ENCODE measurements around the gene DAPK1.

The DAPK1 gene

DNA sequence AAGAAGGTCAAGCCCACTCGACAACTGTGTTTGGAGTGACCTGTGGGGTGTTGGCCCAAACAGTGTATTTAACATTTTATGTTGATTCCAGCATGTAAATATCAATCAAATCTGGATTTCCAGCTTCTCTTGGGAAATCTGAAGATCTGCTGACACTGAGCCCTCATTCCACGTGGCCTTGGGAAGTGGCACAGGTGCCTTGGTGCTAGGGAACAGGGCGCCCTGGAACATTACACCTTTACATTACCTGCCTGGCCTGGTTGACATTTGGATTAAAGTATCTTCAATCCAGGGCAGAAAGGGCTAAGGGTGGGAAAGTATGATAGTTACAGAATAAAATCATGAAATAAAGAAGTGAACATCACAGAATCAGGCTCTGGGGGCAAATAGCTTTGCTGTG, 143.4 kb downstream of the DAPK1 start:
- Histone ChIP-seq H3K27ac (ENCODE audit: low read length) (no peak overlapping the region), H3K27me3 (ENCODE audit: low read depth, low read length) (no peaks in the 10 kb centered on the region), H3K4me3 (ENCODE audit: low read depth in 1 of 2, low read length in 2 of 2) (no peak overlapping the region), H3K4me1 (ENCODE audit: control insufficient read depth in 1 of 2, insufficient read depth in 2 of 2, low read length in 2 of 2) (peaks cover 13 to 17% of the 10 kb centered on the region in 2 donors), H3K9me3 (ENCODE audit: control insufficient read depth in 1 of 2, low read length in 2 of 2) (no peaks in the 10 kb centered on the region), H3K36me3 (ENCODE audit: control insufficient read depth in 1 of 2, insufficient read depth in 2 of 2, low read length in 2 of 2) (peaks cover 4 to 5% of the 10 kb centered on the region in 2 donors)

DNA sequence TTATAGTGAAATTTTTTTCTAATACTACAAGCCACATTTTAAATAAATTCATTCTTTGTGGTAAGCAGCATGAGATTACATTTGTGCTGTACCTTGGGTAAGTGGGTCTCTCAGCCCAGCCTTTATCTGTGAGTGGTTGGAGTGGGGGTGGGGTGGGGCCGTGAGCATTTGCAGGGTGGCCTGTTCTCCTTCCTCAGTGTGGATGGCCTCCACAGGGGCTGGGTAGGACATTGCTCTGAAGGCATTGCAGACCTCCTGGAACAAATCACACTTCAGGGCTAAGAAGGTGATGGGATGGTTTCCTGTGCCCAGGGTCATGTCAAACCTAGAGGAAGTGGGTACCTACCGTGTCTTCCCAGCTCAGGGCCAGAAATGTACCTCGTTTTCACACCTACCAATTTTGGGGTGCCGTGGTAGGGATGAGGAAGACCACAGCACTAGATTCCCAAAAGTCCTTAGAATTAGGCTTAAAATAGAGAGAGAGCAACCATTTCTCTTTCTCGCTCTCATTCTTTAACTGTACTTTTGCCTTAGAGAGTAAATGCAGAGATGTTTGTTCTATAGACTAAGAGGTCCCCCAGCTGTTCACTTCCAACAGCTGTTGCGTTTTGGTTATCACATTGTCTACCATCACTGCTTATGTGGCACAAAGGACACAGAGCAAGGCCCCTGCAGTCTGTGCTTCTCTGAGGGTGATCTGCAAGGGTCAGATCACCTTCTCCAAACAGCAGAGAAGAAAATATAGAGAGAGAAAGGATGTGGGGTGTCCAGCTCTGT, 144.9 kb downstream of the DAPK1 start:
- Histone ChIP-seq H3K4me1 (ENCODE audit: control insufficient read depth in 1 of 2, insufficient read depth in 2 of 2, low read length in 2 of 2) (peaks cover 13 to 17% of the 10 kb centered on the region in 2 donors), H3K27ac (ENCODE audit: low read length) (no peak overlapping the region)

GRCh38 chr9:87643107-87643650, 145.5 kb downstream of the DAPK1 start:
- peaks cover 13 to 17% of the 10 kb centered on the region in 2 donors for H3K4me1 ChIP-seq (ENCODE audit: control insufficient read depth in 1 of 2, insufficient read depth in 2 of 2, low read length in 2 of 2)
- no peaks in the 10 kb centered on the region for H3K27me3 ChIP-seq (ENCODE audit: low read depth, low read length)
- H3K4me3 ChIP-seq (ENCODE audit: low read depth in 1 of 2, low read length in 2 of 2) = no peak overlapping the region
- peaks cover 14 to 22% of the 10 kb centered on the region in 2 donors for H3K36me3 ChIP-seq (ENCODE audit: control insufficient read depth in 1 of 2, insufficient read depth in 2 of 2, low read length in 2 of 2)
- no peaks in the 10 kb centered on the region for H3K9me3 ChIP-seq (ENCODE audit: control insufficient read depth in 1 of 2, low read length in 2 of 2)
- no peak overlapping the region for H3K27ac ChIP-seq (ENCODE audit: low read length)

More for the DNA sequence above, 144.9 kb downstream of the DAPK1 start:
- Histone ChIP-seq H3K27me3 (ENCODE audit: low read depth, low read length) (no peaks in the 10 kb centered on the region), H3K9me3 (ENCODE audit: control insufficient read depth in 1 of 2, low read length in 2 of 2) (no peaks in the 10 kb centered on the region), H3K4me3 (ENCODE audit: low read depth in 1 of 2, low read length in 2 of 2) (no peak overlapping the region), H3K36me3 (ENCODE audit: control insufficient read depth in 1 of 2, insufficient read depth in 2 of 2, low read length in 2 of 2) (peaks cover 14 to 19% of the 10 kb centered on the region in 2 donors)

DNA sequence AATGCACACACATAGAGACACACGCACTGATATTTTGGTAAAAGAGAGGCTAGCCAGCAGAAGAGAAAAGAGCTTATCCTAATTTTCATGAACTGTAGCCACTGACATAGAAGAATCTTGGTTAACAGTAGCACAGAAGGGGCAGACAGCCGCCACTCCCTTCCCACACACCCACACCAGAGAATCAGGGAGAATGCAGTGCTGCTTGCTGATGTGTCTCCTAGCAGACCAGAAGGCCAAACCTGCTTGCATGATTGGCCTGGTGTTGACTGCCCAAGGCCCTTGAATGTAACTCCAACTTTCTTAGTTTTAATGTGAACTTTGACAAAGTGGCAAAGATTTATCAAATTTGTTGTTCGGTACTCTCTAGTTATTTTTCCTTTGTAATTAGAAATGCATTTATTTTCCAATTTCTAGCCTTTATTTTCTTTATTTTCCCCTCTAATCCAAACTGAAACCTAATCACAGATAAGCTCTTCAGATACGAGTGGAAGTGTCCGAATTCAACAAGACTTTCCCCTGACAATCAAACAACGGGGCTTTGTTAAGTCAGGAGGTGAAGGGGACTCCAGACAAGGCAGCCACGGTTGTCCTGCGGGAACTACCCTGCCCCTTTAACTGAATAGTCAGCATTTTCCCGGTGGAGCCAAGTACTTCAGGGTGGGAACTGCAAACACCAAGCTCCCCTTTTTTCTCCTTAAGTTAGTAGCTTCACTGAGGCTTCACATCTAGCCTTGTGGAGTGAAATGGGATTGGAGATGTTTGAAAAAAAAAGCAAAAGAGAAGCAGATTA, 146.3 kb downstream of the DAPK1 start:
- H3K27ac ChIP-seq (ENCODE audit: low read length) = no peak overlapping the region
- no peak overlapping the region for H3K4me3 ChIP-seq (ENCODE audit: low read depth in 1 of 2, low read length in 2 of 2)
- no peaks in the 10 kb centered on the region for H3K27me3 ChIP-seq (ENCODE audit: low read depth, low read length)
- H3K36me3 ChIP-seq (ENCODE audit: control insufficient read depth in 1 of 2, insufficient read depth in 2 of 2, low read length in 2 of 2) = peaks cover 14 to 30% of the 10 kb centered on the region in 2 donors
- no peaks in the 10 kb centered on the region for H3K9me3 ChIP-seq (ENCODE audit: control insufficient read depth in 1 of 2, low read length in 2 of 2)
- peaks cover 13 to 17% of the 10 kb centered on the region in 2 donors for H3K4me1 ChIP-seq (ENCODE audit: control insufficient read depth in 1 of 2, insufficient read depth in 2 of 2, low read length in 2 of 2)

DNA sequence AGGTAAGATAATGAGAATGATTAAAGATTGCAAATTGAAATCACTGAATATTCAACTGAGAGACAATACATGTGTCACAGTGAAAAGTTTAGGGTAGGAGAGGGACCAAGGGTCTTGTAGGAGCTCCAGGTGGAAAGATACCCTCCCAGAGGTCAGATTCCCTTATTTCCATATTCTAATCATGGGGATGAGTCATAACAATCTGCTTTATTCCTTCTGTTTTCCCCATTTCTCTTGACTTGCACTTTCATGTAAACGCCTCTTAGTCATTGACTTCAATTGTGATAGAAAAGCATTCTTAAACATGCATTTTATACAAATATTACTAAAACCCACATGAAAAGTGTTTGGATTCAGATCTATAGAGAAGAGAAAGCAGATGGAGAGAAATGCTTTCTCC, 147.0 kb downstream of the DAPK1 start:
- Histone ChIP-seq H3K4me1 (ENCODE audit: control insufficient read depth in 1 of 2, insufficient read depth in 2 of 2, low read length in 2 of 2) (peaks cover 11 to 13% of the 10 kb centered on the region in 2 donors), H3K36me3 (ENCODE audit: control insufficient read depth in 1 of 2, insufficient read depth in 2 of 2, low read length in 2 of 2) (peaks cover 21 to 35% of the 10 kb centered on the region in 2 donors), H3K27ac (ENCODE audit: low read length) (no peak overlapping the region), H3K9me3 (ENCODE audit: control insufficient read depth in 1 of 2, low read length in 2 of 2) (no peaks in the 10 kb centered on the region), H3K4me3 (ENCODE audit: low read depth in 1 of 2, low read length in 2 of 2) (no peak overlapping the region), H3K27me3 (ENCODE audit: low read depth, low read length) (no peaks in the 10 kb centered on the region)

GRCh38 chr9:87646546-87646945, 148.9 kb downstream of the DAPK1 start:
- peaks cover 23 to 40% of the 10 kb centered on the region in 2 donors for H3K36me3 ChIP-seq (ENCODE audit: control insufficient read depth in 1 of 2, insufficient read depth in 2 of 2, low read length in 2 of 2)
- H3K27ac ChIP-seq (ENCODE audit: low read length) = no peak overlapping the region
- no peaks in the 10 kb centered on the region for H3K27me3 ChIP-seq (ENCODE audit: low read depth, low read length)
- no peaks in the 10 kb centered on the region for H3K9me3 ChIP-seq (ENCODE audit: control insufficient read depth in 1 of 2, low read length in 2 of 2)
- H3K4me3 ChIP-seq (ENCODE audit: low read depth in 1 of 2, low read length in 2 of 2) = no peak overlapping the region
- no peaks in the 10 kb centered on the region for H3K4me1 ChIP-seq (ENCODE audit: control insufficient read depth in 1 of 2, insufficient read depth in 2 of 2, low read length in 2 of 2)

- Histone ChIP-seq H3K36me3 (ENCODE audit: control insufficient read depth in 1 of 2, insufficient read depth in 2 of 2, low read length in 2 of 2) (peaks cover 23 to 41% of the 10 kb centered on the region in 2 donors), H3K27me3 (ENCODE audit: low read depth, low read length) (no peaks in the 10 kb centered on the region), H3K4me1 (ENCODE audit: control insufficient read depth in 1 of 2, insufficient read depth in 2 of 2, low read length in 2 of 2) (no peaks in the 10 kb centered on the region), H3K4me3 (ENCODE audit: low read depth in 1 of 2, low read length in 2 of 2) (no peak overlapping the region), H3K9me3 (ENCODE audit: control insufficient read depth in 1 of 2, low read length in 2 of 2) (no peaks in the 10 kb centered on the region), H3K27ac (ENCODE audit: low read length) (no peak overlapping the region)
These were observed 149.4 kb downstream of the DAPK1 start for GRCh38 chr9:87647114-87647513.

DNA sequence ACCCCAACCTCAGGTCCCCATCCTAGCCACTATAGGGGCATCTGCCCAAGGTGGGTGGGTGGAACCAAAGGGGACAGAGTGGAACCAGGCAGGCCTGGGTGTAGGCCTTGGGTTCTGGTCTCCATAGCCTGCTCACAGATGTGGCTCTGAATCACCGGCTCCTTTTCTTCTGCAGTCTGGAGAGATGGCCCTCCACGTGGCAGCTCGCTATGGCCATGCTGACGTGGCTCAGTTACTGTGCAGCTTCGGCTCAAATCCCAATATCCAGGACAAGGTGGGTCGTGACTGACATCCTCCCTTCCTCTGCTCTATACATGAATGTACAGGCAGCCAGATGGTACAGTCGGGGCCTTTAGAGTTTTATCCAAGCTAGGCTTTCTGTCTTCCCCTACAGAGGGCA, 150.9 kb downstream of the DAPK1 start:
- H3K9me3 ChIP-seq (ENCODE audit: control insufficient read depth in 1 of 2, low read length in 2 of 2) = no peaks in the 10 kb centered on the region
- no peak overlapping the region for H3K4me3 ChIP-seq (ENCODE audit: low read depth in 1 of 2, low read length in 2 of 2)
- peaks cover 23 to 41% of the 10 kb centered on the region in 2 donors for H3K36me3 ChIP-seq (ENCODE audit: control insufficient read depth in 1 of 2, insufficient read depth in 2 of 2, low read length in 2 of 2)
- H3K4me1 ChIP-seq (ENCODE audit: control insufficient read depth in 1 of 2, insufficient read depth in 2 of 2, low read length in 2 of 2) = no peaks in the 10 kb centered on the region
- no peak overlapping the region for H3K27ac ChIP-seq (ENCODE audit: low read length)
- H3K27me3 ChIP-seq (ENCODE audit: low read depth, low read length) = no peaks in the 10 kb centered on the region

DNA sequence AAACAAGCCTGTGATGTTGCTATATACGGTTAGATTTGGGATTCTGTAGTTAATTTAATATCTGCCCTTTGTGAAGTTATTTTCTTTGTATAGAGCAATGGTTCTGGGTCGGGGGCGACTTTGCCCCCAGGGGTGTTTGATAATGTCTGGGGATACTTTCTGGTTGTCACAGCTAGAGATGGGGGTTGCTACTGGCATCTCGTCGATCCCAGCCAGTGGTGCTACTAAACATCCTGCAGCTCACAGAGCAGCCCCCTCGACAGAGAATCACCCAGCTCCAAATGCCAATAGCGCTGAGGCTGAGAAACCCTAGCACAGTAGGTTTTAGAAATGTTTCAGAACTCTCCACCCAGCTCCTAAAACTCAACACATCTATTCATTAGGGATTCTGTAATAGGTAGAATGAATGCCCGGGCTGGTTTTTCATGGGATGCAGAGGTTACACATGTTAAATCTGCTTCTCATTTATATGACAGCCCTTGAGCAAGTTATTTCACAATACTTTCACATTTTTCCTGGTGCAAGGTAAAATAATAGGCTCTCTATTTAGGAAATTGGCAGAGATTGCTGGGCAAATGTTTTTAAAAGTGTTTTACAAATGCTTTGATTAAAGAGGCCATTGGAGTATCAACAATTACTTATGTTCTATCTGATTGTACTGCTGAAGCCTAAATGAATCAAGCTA, 153.1 kb downstream of the DAPK1 start:
- Histone ChIP-seq H3K4me1 (ENCODE audit: control insufficient read depth in 1 of 2, insufficient read depth in 2 of 2, low read length in 2 of 2) (no peaks in the 10 kb centered on the region), H3K9me3 (ENCODE audit: control insufficient read depth in 1 of 2, low read length in 2 of 2) (no peaks in the 10 kb centered on the region), H3K36me3 (ENCODE audit: control insufficient read depth in 1 of 2, insufficient read depth in 2 of 2, low read length in 2 of 2) (peaks cover 22 to 39% of the 10 kb centered on the region in 2 donors), H3K27ac (ENCODE audit: low read length) (no peak overlapping the region), H3K27me3 (ENCODE audit: low read depth, low read length) (no peaks in the 10 kb centered on the region), H3K4me3 (ENCODE audit: low read depth in 1 of 2, low read length in 2 of 2) (no peak overlapping the region)

DNA sequence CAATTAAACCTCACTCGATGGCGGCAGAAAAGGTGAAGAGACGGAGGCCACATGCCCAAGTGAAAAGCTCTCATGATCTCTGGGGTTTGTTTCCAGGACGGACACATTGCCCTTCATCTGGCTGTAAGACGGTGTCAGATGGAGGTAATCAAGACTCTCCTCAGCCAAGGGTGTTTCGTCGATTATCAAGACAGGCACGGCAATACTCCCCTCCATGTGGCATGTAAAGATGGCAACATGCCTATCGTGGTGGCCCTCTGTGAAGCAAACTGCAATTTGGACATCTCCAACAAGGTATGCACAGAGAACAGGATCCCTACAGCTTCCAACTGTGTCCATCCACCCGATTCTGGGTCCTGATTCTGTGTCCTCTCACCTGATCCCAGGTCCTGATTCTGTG, 153.8 kb downstream of the DAPK1 start:
- Histone ChIP-seq H3K4me3 (ENCODE audit: low read depth in 1 of 2, low read length in 2 of 2) (no peak overlapping the region), H3K36me3 (ENCODE audit: control insufficient read depth in 1 of 2, insufficient read depth in 2 of 2, low read length in 2 of 2) (peaks cover 18 to 32% of the 10 kb centered on the region in 2 donors)

DNA sequence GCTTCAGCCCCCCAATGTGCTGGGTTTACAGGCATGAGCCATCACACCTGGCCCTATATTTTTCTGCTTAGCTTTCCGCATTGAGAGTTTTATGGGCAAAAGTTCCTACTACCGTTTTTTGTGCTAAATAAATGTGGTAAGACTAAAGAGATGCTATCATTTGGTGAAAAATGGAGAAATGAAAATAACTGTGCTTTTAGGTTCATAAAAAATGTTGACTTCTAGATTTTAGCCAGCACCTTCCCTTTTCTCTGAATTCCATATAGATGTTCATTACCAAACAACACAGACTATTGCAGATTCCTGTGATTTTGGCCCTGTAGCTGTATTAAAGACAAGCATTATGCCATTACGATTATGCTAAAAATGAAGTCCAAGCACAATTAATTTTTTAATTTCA, 156.3 kb downstream of the DAPK1 start:
- Histone ChIP-seq H3K36me3 (ENCODE audit: control insufficient read depth in 1 of 2, insufficient read depth in 2 of 2, low read length in 2 of 2) (peaks cover 21% of the 10 kb centered on the region in 2 donors), H3K4me3 (ENCODE audit: low read depth in 1 of 2, low read length in 2 of 2) (no peak overlapping the region), H3K4me1 (ENCODE audit: control insufficient read depth in 1 of 2, insufficient read depth in 2 of 2, low read length in 2 of 2) (no peaks in the 10 kb centered on the region)

More for the DNA sequence above, 153.8 kb downstream of the DAPK1 start:
- Histone ChIP-seq H3K27ac (ENCODE audit: low read length) (no peak overlapping the region), H3K4me1 (ENCODE audit: control insufficient read depth in 1 of 2, insufficient read depth in 2 of 2, low read length in 2 of 2) (no peaks in the 10 kb centered on the region), H3K27me3 (ENCODE audit: low read depth, low read length) (no peaks in the 10 kb centered on the region), H3K9me3 (ENCODE audit: control insufficient read depth in 1 of 2, low read length in 2 of 2) (no peaks in the 10 kb centered on the region)

More for the DNA sequence above, 156.3 kb downstream of the DAPK1 start:
- Histone ChIP-seq H3K27me3 (ENCODE audit: low read depth, low read length) (no peaks in the 10 kb centered on the region), H3K9me3 (ENCODE audit: control insufficient read depth in 1 of 2, low read length in 2 of 2) (no peaks in the 10 kb centered on the region), H3K27ac (ENCODE audit: low read length) (no peak overlapping the region)

All from muscle layer of duodenum (tissue), 2 donors.